ENCODE data around the gene DSTN.

Gene DSTN

DNA sequence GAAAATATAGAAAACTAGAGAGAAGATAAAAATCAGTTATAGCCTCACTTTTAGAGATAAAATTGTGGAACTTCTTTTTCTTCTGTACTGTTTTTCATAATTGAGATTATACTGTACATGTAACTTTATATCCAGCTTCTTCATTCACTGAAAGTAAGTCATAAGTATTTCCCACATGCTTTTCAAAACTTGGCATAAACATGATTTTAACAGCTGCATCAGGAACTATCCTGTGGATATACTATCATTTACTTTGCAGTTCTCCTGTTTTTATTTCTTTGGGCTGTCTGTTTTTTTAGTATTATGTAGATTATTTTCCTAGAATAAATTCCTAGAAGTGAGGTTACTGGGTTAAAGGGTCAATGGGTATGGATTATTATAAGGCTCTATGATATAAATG, 14.8 kb downstream of the DSTN start:
- DNase-seq: no peak

DNA sequence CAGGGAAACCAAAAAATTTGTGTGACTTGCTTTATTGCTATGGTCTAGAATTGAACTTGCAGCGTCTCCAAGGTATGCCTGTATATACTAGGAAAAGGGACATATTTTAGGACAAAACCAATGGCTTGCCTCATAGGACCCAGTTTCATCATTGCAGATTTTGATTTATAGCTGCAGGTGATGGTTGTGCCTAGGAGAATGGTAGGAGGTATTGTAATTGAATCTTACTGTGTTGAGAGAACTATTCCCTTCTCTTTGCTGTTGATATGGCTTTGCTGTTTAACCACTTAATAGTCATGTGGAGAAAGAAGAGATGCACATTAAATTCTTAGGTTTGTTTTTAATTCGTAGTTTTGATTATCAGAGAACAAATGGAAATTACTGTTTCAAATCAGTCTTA, 16.4 kb downstream of the DSTN start:
- DNase-seq: no peak

DNA sequence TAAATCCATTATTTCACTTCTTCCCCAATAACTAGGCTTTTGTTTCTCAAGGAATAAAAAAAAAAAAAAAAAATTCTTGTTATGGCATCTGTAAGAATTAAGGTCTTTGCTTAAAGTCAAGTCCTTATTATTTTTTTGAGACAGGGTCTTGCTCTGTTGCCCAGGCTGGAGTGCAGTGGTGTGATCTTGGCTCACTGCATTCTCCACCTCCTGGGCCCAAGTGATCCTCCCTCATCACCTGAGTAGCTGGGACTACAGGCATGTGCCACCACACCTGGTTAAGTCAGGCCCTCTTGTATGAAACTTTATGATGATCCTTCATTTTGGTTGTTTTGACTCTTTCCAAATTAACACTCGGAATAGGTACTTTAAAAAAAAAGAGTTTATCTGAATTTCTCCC, 17.3 kb downstream of the DSTN start:
- no peak for DNase-seq

DNA sequence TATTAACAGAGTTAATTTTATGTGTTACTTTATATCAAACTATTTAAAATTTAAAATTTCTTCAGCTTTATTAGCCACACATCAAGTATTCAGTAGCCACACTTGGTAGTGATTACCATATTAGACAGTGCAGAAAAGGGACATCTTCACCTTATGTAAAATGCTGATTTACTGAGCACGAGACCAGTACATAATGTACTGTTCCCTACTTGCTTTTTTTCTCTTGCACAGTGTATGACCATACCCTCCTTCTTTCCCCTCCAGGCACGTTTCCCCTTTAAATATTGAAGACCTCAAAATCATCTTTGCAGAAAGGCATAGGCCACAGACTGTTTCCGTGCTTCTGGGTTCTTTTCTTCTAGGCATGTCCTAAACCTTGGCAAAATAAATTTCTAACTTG, 17.9 kb downstream of the DSTN start:
- DNase-seq: no peak

DNA sequence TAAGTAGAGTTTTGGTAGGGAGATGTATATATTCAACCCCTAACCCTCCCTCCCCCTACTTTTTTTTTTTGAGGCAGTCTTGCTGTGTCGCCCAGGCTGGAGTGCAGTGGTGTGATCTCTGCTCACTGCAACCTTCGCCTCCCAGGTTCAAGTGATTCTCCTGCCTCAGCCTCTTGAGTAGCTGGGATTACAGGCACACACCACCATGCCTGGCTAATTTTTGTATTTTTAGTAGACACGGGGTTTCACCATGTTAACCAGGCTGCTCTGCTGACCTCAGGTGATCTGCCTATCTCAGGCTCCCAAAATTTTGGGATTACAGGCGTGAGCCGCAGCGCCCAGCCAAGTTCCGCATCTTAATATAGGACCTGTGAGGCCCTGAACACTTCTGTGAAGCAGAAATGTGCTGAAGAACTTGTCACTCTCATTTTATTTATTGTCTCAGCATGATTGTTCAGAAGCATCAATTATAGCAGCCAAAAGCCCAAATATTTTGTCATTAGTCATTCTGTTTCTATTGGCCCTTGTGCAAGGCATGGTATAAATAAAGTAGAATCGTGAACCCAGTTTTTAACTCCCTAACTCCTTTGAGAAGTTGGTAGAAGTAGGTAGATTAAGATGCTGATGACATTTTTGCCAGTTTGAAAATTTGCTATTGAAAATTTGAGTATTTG, 19.4 kb downstream of the DSTN start:
- no peak for DNase-seq

DNA sequence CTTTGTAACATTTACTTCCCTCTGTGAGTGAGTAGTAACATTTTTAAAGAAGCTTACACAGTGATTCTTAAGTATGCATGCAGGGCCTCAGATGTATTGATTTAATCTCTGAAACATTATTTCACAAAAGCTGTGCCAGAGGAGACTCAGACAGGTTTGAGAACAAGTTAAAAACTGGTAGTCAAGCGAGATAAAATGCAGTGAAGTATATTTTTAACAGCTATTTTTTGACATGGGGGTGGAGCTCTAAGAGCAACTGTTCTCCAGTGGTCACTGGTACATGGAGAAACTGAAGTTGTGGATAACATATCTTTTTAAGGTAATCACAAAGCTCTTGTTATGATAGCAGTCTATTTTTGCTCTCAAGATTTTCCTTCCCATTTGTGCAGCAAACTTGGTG, 20.4 kb downstream of the DSTN start:
- no peak for DNase-seq

DNA sequence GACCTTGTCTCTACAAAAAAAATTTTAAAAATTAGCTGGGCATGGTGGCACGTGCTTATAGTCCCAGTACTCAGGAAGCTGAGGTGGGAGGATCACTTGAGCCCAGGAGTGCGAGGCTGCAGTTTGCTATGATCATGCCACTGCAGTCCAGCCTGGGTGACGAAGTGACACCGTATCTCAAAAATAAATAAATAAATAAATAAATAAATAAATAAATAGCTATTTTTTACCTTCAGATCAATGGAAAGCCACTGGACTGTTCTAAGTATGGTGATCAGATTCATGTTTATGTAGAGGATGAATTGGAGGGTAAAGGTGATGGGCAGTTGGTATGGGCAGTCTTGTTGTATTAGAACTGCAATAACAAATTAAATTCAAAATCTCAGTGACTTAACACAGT, 24.0 kb downstream of the DSTN start:
- DNase-seq: no peak

DNA sequence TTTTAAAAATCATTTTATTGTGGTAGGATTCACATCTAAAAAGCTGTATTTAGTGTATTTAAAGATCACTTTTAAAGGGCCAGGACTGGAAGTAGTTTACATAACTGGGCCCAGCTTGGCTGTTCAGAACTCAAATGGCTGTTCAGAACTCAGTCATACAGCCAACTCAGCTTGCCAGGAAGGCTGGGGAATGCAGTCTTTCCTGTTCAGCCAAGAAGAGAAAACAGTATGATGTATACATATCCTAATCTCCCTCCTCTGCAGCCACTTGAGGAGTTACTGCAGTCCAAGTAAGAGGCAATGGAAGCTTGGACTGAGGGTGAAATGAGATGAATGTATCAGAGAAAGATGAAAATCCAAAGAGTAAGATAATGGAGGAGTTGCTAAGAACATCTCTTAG, 24.6 kb downstream of the DSTN start:
- no peak for DNase-seq

DNA sequence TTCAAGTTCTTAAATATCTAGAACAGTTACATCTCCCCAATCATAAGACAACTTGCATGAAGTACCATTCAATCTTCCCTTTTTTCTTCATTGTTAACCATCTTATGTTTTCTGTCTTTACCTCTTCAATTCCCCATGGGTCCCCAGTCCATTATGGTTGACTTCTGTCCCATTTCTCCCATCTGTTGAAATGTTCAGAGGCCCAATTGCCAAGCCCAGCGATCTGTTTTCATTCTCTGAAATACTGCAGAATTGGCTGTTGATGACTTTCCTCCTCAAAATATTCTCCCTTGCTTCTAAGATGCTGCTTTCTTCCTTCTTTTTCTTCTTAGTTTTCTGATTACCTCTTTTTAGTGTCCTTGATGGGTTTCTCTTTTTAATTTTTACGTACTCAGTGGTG, 26.0 kb downstream of the DSTN start:
- no peak for DNase-seq

DNA sequence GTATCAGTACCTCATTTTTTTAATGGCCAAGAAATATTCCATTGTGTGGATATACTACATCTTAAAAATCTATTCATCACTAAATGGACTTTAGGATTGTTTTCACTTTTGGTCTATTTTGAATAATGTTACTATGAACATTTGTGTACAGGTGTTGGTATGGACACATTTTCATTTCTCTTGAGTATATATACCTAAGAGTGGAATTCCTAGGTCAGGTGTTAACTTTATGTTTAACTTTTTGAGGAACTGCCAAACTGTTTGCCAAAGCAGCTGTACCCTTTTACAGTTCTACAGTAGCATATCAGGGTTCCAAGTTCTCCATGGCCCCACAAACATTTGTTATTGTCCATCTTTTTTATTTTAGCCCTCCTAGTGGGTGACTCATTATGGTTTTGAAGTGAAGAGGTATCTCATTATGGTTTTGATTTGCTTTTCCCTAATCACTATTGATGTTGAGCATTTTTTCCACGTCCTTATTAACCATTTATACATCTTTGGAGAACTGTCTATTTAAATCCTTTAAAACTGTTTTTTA, 28.2 kb downstream of the DSTN start:
- DNase-seq: no peak

DNA sequence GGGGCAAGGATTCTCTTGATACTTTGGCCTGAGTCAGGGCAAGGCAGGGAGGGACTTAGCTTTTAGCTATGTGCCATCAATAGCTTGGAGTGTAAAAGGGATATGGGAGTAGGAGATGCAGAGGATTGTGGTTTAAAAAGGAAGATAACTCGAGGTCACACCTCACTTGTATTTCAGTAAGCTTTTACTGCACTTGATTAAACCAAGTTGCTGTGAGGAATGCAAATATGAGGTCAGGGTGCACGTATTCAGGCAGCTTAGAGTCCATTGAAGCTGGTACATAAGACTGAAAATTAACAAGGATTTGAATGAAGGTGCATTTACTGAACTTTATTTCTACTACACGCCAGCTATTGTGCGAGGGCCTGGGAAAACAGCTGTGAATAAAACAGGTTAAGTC, 32.1 kb downstream of the DSTN start:
- DNase-seq: no peak

DNA sequence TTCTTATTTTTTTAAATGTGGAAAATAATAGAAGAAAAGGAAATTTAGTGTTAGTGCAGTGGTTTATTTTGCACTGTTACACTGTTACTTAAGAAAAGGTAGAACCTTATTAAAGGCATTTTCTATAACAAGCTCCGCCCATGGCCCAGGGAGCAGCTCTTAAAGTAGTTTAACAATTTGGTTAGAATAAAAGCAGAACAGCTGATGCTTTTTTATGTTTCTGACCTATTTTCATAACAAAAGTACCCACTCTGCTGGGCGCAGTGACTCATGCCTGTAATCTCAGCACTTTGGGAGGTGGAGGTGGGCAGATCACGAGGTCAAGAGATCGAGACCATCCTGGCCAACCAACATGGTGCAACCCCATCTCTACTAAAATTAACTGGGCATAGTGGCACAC, 32.6 kb downstream of the DSTN start:
- no peak for DNase-seq

DNA sequence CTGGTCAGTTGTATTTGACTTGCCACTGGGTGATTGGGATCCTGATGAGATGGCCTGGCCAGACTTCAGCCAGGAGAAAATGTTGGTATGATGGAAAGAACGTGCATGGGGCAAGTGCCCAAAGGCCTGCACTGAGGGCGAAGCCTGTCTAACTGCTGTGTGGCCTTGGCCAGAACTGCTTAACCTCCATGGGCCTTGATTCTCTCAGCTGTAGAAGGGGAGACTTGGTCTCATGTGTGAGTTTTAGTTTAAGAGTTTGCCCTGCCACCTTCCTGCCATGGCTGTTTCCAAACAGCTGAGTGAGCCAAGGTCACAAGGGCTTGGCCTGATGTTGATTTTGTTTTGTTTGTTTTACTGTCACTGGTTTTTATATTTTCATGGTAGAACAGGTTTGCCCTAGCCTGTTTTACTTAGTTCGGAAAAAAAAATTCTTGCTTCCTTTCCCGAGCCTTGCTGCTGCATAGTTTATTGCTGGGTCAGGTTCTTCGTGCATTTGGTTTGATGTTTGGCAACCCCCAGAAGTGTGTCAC, 35.3 kb downstream of the DSTN start:
- no peak for DNase-seq

DNA sequence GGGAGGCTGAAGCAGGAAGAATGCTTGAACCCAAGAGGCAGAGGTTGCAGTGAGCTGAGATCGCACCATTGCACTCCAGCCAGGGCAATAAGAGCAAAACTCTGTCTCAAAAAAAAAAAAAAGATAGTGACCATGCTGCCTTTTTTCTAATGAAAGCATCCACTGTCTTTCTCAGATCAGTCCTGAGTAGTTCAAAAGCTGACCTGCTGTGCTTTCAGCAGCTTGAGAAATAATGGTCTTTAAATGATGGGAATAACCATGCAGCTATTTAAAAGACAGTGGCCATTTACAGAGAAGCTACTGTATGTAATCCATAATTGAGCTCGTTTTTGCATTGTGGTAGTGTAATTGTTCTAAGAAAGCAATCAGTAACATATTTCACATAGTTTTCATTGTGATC, 36.1 kb downstream of the DSTN start:
- DNase-seq: no peak

DNA sequence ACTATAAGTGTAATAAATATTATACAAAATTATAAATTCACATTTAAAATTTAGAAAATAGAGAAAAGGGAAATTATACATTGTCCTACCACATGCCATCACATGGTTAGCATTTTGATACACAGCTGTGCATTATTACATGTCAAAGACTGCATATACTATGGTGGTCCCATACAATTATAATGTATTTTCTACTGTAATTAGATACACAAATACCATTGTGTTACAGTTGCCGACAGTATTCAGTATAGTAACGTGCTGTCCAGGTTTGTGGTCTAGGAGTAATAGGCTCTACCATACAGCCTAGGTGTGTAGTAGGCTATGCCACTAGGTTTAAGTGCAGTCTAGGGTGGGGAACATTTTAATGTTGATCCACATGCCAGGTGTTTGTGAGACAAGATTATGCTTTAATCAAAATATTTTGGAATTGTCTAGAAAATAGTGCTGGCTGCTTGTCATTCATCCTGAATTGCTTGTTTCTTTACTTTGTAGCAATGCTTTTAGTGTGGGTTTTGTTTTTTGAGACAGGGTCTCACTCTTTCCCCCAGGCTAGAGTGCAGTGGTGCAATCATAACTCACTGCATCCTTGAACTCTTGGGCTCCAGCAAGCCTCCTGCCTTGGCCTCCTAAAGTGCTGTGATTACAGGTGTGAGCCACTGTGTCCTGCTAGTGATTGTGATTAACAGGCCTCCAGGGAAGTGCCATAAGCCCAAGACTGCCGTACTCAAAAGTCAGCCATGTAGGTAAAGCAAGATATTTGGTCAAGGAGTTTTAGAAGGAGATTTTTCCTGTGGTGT, 39.0 kb downstream of the DSTN start:
- no peak for DNase-seq

DNA sequence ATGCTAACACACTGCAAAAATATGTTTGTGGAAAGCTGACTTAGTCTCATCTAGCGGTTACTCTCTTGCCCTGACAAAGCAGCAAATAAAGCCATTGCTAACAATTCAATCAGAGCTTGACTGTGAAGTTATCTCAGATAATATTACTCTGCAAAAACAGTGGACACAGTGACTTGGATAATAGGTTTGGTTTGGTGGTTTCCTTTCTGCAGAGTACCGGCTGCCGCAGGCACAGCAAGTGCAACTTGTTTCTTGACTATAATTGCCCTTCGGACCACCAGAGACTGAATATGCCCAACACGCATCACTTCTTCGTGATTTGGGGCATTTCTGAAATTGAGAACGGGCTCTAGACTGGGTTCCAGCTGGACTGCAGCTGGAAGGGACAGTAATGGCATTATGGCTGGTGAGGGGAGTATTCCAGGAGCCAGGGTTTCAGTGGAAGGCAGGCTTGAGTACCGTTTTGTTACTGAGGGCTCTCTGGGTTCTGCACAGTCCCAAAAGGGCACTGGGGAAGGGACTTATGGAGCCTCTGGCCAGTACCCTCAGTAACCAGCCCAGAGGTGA, 40.0 kb downstream of the DSTN start:
- DNase-seq: no peak

DNA sequence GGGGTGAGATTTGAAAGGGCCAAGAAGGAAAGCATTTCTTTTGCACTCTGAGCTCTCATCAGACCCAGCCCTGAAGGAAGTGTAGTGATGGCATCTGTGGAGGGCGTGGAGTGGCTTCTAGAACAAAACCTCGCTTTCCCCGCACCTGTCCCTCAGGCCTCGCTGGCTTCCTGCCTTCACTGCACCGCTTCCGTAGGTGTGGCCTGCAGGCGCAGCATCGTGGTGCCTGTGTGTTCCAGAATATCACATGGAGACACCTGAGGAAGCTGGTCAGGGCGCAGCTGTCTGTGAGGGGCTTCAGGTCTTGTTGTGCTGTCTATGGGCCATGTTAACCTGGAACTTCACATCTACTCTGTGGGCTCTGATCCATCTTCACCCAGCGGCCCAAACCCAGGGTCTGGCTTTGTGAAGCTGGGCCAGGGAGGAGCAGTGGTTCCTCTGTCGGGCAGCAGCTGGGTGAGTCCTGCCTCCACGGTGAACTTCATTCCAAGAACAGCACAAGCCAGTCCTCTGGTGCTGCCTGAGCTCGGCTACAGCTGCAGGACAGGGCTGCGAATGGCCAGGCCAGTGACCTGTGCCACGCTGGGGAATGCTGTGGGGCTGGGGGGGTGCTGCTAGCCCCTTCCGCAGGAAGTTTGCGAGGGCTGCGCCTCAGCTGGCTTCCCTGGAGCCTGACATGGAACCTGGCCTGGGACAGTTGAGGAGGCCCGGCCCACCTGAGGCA, 40.9 kb downstream of the DSTN start:
- peak; percentile 58 for DNase-seq

DNA sequence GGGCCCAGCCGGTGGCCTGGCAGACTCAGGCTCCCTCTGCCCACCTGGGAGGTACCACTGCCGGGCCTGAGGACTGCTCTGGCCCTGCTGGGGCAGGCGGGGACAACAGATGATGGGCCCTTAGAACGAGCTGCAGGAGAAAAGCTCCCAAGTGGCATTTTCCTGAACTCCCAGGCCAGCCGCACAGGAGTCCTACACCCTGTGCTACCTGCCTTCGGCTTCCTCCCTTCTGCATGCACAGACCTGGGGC, 41.3 kb downstream of the DSTN start:
- peak; percentile 39 for DNase-seq

DNA sequence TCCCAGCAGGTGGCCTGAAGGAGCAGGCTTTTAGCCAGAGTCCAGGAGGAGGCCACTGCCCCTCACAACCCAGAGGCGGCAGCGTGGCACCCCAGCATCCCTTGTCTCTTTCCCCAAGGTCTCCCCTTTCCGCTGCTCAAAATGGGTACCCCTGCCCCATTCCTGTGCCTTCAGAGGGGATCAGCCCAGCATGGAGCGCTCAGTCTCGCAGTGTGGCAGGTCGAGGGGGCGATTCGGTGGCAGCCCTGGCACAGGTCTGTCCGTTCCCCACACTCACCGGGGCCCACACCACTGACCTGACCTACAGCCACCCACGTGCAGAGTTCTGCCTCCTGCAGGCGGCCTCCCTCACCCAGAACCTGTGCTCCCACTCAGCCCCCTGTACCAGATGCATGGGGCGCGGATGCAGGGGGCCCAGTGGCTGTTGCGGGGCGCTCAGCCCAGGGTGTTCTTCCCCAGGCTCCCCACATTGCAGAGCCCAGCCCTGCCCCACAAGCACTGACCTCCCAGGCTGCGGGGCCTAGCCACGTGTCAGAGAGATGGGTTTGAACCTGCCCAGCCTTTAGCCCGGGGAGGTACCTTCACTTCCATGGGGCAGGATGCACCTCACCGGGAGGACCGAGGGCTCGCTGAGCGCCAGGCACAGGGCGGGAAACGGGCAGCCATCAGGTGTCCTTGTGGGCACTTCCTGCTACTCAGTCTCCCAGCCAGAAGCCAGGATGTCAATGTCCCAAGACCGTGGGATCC, 41.8 kb downstream of the DSTN start:
- no peak for DNase-seq

DNA sequence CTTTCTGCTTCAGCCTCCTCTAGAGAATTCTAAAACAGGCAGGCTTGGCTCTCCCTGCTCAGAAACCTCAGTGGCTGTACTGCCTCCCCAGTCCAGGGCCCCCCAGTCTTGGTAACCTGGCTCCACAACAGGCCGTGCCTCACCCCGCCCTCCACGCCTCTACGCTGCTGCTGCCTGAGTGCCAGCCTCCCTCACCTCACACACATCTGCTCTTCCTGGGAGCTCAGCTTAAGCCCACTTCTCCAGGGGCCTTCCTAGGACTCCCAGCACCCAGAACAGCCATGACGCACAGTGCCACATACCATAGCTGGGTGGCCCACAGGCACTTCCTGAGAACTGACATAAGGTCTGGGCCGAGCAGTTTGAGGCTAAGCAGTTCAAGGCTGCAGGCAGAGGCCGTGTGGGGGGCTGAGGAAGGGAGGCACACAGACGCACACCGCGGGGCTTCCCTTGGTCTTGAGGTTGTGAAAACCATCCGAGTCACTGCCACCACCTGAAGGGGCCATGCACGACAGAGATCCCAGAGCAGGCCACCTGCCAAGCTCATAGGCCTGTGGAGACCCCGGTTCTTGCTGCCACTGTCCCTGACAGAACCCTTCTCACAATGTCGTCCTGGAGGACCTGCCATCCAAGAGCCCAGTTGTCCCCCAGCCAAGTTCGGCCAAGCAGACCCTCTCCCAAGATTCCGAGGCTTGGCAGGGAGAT, 42.6 kb downstream of the DSTN start:
- DNase-seq: peak; percentile 51

DNA sequence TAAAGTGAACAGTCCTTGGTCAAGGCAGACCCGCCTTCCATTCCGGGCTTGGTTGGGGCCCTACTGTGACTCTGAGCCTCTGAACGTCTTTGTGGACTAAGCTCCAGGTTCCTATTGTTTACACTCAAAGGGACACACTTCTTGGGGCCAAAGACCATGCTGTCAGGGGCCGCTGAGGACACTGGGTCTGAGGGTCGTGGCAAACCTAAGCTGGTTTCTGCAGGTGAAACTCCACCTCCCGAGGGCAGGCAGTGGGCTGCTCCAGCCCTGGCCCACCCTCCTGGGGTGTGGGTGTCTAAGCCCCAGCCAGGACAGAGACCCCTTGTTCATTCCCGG, 43.1 kb downstream of the DSTN start:
- DNase-seq: peak; percentile 16

Data from activated T-cell treated with anti-CD3 and anti-CD28 coated beads, Interleukin-2, amount 50 U/mL, for 1 hour (primary cell).